Measurements from ENCODE around the gene CCSER2. TPM values are rescaled to one million over a fixed set of nuclear protein-coding genes. Genes with fewer than 3 reads are reported as not detected.

Gene CCSER2
- polyA plus RNA-seq, 3 donors = 7.4 to 23.3 (median 14.3) TPM

DNA sequence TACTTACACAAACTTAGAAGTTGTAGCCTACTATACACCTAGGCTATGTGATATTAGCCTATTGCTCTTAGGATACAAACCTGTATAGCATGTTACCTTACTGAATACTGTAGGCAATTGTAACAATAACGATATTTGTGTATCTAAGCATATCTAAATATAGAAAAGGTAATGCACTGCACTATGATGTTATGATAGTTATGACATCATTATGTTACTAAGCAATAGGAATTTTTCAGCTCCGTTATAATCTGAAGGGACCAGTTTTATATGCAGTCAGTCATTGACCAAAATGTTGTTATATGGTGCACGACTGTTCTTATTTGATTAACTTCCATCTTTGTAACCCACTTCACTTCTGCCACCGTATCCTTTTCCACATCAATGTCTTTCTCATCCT is 62.0 kb downstream of the CCSER2 start:
- intact Hi-C loops (cut with micrococcal nuclease) = no loop called here
- no peak overlapping the region for H3K27ac Mint-ChIP-seq
- H3K36me3 ChIP-seq (replicated peaks in 1 of 2; ENCODE audit: control insufficient read depth in 1 of 2, insufficient read depth in 2 of 2, low read length in 2 of 2) = peaks cover 0 to 6% of the 10 kb centered on the region in 2 donors
- peaks cover 6 to 10% of the 10 kb centered on the region in 2 donors for H3K4me1 ChIP-seq (ENCODE audit: control insufficient read depth in 1 of 2, insufficient read depth in 2 of 2, low read length in 2 of 2)
- no peaks in the 10 kb centered on the region for H4K20me1 ChIP-seq (ENCODE audit: insufficient read depth, low read length)
- H3K4me3 ChIP-seq (replicated peaks in 1 of 3; ENCODE audit: low read depth in 2 of 3, low read length in 3 of 3) = no peak overlapping the region
- no peak for DNase-seq
- no peaks in the 10 kb centered on the region for H3K27me3 ChIP-seq (ENCODE audit: control insufficient read depth in 2 of 2, insufficient read depth in 2 of 2, low read length in 2 of 2)
- no peaks in the 10 kb centered on the region for H3K79me2 ChIP-seq (ENCODE audit: insufficient read depth, low read length)
- H3K9ac ChIP-seq (ENCODE audit: insufficient read depth, low read length, poor library complexity, severe bottlenecking) = no peak overlapping the region
- H3K4me3 Mint-ChIP-seq = no peak overlapping the region
- H3K9me3 ChIP-seq (replicated peaks in 1 of 2; ENCODE audit: control insufficient read depth in 1 of 2, insufficient read depth in 1 of 2, low read length in 2 of 2) = no peaks in the 10 kb centered on the region
- no peak overlapping the region for H2AFZ ChIP-seq (ENCODE audit: insufficient read depth, low read depth, low read length, poor library complexity, severe bottlenecking)
- no peak overlapping the region for H3K27ac ChIP-seq (ENCODE audit: low read depth in 1 of 2, low read length in 2 of 2)
- H3K9me3 Mint-ChIP-seq = peaks cover 0 to 3% (median 0%) of the 10 kb centered on the region in 7 donors
- peaks cover 5 to 8% of the 10 kb centered on the region in 2 donors for H3K36me3 Mint-ChIP-seq
- TF ChIP-seq, protein P1, sequence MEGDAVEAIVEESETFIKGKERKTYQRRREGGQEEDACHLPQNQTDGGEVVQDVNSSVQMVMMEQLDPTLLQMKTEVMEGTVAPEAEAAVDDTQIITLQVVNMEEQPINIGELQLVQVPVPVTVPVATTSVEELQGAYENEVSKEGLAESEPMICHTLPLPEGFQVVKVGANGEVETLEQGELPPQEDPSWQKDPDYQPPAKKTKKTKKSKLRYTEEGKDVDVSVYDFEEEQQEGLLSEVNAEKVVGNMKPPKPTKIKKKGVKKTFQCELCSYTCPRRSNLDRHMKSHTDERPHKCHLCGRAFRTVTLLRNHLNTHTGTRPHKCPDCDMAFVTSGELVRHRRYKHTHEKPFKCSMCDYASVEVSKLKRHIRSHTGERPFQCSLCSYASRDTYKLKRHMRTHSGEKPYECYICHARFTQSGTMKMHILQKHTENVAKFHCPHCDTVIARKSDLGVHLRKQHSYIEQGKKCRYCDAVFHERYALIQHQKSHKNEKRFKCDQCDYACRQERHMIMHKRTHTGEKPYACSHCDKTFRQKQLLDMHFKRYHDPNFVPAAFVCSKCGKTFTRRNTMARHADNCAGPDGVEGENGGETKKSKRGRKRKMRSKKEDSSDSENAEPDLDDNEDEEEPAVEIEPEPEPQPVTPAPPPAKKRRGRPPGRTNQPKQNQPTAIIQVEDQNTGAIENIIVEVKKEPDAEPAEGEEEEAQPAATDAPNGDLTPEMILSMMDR (IDR thresholded peaks at IDR 0.05) = no peak
- no CpG with 5 or more reads among the region's 4 CpGs for WGBS (ENCODE audit: insufficient coverage)
- H3K4me1 Mint-ChIP-seq = peaks cover 12% of the 10 kb centered on the region
- peaks cover 0 to 2% (median 1%) of the 10 kb centered on the region in 3 donors for H3K27me3 Mint-ChIP-seq (ENCODE audit: low read depth in 3 of 3)
- H3K4me2 ChIP-seq (replicated peaks; ENCODE audit: extremely low read depth, low read length, poor library complexity, severe bottlenecking) = no peak overlapping the region

DNA sequence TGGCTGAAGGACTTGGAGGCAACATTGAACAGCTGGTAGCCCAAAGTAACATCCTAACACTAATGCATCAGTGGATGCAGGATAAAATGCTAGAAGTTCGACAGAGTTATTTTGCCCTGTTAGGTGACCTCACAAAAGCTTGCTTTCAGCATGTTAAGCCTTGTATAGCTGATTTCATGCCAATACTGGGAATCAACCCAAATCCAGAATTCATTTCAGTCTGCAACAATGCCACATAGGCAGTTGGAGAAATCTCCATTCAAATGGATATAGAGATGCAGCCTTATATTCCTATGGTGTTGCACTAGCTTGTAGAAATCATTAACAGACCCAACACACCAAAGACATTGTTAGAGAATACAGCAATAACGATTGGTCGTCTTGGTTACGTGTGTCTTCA is 62.9 kb downstream of the CCSER2 start:
- Mint-ChIP-seq H3K4me3 (no peak overlapping the region), H3K27ac (no peak overlapping the region), H3K36me3 (peaks cover 5 to 8% of the 10 kb centered on the region in 2 donors), H3K9me3 (peaks cover 0 to 3% (median 0%) of the 10 kb centered on the region in 7 donors), H3K4me1 (peaks cover 12% of the 10 kb centered on the region), H3K27me3 (ENCODE audit: low read depth in 3 of 3) (peaks cover 0 to 2% (median 1%) of the 10 kb centered on the region in 3 donors)
- Histone ChIP-seq H3K4me3 (replicated peaks in 1 of 3; ENCODE audit: low read depth in 2 of 3, low read length in 3 of 3) (no peak overlapping the region), H3K36me3 (replicated peaks in 1 of 2; ENCODE audit: control insufficient read depth in 1 of 2, insufficient read depth in 2 of 2, low read length in 2 of 2) (peaks cover 0 to 6% of the 10 kb centered on the region in 2 donors), H3K9me3 (replicated peaks in 1 of 2; ENCODE audit: control insufficient read depth in 1 of 2, insufficient read depth in 1 of 2, low read length in 2 of 2) (no peaks in the 10 kb centered on the region), H3K27ac (ENCODE audit: low read depth in 1 of 2, low read length in 2 of 2) (no peak overlapping the region), H4K20me1 (ENCODE audit: insufficient read depth, low read length) (no peaks in the 10 kb centered on the region), H3K27me3 (ENCODE audit: control insufficient read depth in 2 of 2, insufficient read depth in 2 of 2, low read length in 2 of 2) (no peaks in the 10 kb centered on the region), H3K4me2 (replicated peaks; ENCODE audit: extremely low read depth, low read length, poor library complexity, severe bottlenecking) (no peak overlapping the region), H3K79me2 (ENCODE audit: insufficient read depth, low read length) (no peaks in the 10 kb centered on the region), H3K9ac (ENCODE audit: insufficient read depth, low read length, poor library complexity, severe bottlenecking) (no peak overlapping the region), H3K4me1 (ENCODE audit: control insufficient read depth in 1 of 2, insufficient read depth in 2 of 2, low read length in 2 of 2) (peaks cover 6 to 10% of the 10 kb centered on the region in 2 donors), H2AFZ (ENCODE audit: insufficient read depth, low read depth, low read length, poor library complexity, severe bottlenecking) (no peak overlapping the region)
- TF ChIP-seq, protein P1 (IDR thresholded peaks at IDR 0.05) = no peak
- DNase-seq = no peak
- intact Hi-C loops (cut with micrococcal nuclease) = no loop called here
- WGBS (ENCODE audit: insufficient coverage) = 100% methylated on average over 1 of the region's 4 CpGs

Measured in CD14-positive monocyte (primary cell).